PC-3 (cell line): Measurements from ENCODE around the gene IL23R.

ENCODE experiments used
- CTCF ChIP-seq: fragments of 300-600 bp; sonication (generic); conservative IDR thresholded peaks from 2 replicates; pipeline ENCODE4 v1.5.1; 2017; ENCODE audit warnings: antibody characterized with exemption, low read depth, mild to moderate bottlenecking, low read length
- EZH2phosphoT487 ChIP-seq: fragments of 300-600 bp; sonication (generic); IDR thresholded peaks from 2 replicates; pipeline ENCODE4 v1.6.1; 2018; ENCODE audit warnings: mild to moderate bottlenecking, antibody characterized with exemption, low read length, borderline replicate concordance

DNA sequence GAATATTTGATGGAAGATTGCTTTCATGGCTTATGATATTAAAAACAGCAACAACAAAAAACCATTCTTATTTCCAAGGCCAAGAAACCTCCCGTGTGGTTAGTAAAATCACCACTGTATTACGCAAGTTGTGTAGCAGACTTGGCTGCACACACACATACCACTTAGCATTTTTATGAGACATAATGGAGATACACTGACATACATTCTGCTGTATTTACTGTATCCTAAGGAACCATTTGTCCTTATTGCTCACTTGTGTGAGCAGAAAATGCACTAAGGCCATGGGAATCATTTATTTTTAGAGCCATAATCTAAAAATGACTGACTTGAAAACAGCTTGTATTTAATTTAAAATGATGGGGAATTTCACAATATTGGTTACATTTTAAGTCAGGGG, 30.9 kb upstream of the IL23R start:
- TF ChIP-seq CTCF (no peak), EZH2phosphoT487 (no peak)
